Prostate gland (tissue), 2 donors: ENCODE results near the gene B3GALT6.

Source experiments
- POLR2AphosphoS5 ChIP-seq: sonication (generic); formaldehyde crosslinking; IDR thresholded peaks from one replicate; pipeline ENCODE4 v1.6.1; 2017; ENCODE audit warnings: antibody characterized with exemption
- TF ChIP-seq, protein P1 (sequence below), 4 experiments: fragments of 200-600 bp in 2 of 4; fragments of 450-650 bp in 2 of 4; sonication (generic) in 2 of 4; IDR thresholded peaks; 1 replicate in 3 of 4; 2 replicates in 1 of 4; pipeline ENCODE4 v1.5.1; 2016 to 2019; ENCODE audit warnings: antibody characterized with exemption in 4 of 4, mild to moderate bottlenecking in 2 of 4, moderate library complexity in 2 of 4

DNA sequence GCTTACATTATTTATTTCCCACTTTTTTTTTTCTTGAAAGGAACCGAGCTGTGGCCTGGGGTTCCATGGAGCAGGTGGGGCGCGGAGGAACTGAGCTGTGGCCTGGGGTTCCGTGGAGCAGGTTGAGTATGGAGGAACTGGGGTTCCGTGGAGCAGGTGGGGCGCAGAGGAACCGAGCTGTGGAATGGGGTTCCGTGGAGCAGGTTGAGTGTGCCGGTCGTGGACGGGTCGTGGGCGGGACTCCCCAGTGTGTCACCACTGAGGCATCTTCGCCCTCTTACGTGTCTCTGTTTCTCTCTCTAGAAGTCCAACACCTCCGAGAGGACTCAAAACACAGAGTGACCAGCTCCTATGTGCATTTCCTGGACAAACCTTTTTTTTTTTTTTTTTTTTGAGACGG lies 47.0 kb downstream of the B3GALT6 start:
- TF ChIP-seq, protein P1, sequence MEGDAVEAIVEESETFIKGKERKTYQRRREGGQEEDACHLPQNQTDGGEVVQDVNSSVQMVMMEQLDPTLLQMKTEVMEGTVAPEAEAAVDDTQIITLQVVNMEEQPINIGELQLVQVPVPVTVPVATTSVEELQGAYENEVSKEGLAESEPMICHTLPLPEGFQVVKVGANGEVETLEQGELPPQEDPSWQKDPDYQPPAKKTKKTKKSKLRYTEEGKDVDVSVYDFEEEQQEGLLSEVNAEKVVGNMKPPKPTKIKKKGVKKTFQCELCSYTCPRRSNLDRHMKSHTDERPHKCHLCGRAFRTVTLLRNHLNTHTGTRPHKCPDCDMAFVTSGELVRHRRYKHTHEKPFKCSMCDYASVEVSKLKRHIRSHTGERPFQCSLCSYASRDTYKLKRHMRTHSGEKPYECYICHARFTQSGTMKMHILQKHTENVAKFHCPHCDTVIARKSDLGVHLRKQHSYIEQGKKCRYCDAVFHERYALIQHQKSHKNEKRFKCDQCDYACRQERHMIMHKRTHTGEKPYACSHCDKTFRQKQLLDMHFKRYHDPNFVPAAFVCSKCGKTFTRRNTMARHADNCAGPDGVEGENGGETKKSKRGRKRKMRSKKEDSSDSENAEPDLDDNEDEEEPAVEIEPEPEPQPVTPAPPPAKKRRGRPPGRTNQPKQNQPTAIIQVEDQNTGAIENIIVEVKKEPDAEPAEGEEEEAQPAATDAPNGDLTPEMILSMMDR (IDR thresholded peaks at IDR 0.05), result no peak
- no peak for TF ChIP-seq POLR2AphosphoS5
